NCI-H510A (cell line): Measurements from ENCODE around the gene CNBP.

ENCODE experiments used
- DNase-seq: peaks from one replicate; lab custom pipeline; 2025; lab: John Stamatoyannopoulos, UW

The CNBP gene

GRCh38 chr3:129131465-129132088 lies 52.1 kb downstream of the CNBP start:
- no peak for DNase-seq

GRCh38 chr3:129130291-129130813 lies 53.3 kb downstream of the CNBP start:
- no peak for DNase-seq

- DNase-seq = no peak
These were observed 55.1 kb downstream of the CNBP start for GRCh38 chr3:129128357-129129155.

- DNase-seq = no peak
These were observed 56.9 kb downstream of the CNBP start for GRCh38 chr3:129126726-129127280.

- DNase-seq = no peak
These were observed 60.2 kb downstream of the CNBP start for GRCh38 chr3:129123314-129124060.

- no peak for DNase-seq
These were observed 61.2 kb downstream of the CNBP start for GRCh38 chr3:129122412-129123011.

GRCh38 chr3:129121792-129122411 lies 61.8 kb downstream of the CNBP start, which contains the start of gene RAB43:
TSS of gene RAB43 (minus strand) at chr3:129121804. CDS start at chr3:129121489, 315 bp downstream.
- no peak for DNase-seq

- no peak for DNase-seq
These were observed 62.5 kb downstream of the CNBP start for GRCh38 chr3:129121016-129121791.

- peak; percentile 31 for DNase-seq
These were observed 63.3 kb downstream of the CNBP start for GRCh38 chr3:129120254-129121004.

GRCh38 chr3:129119365-129120100 lies 64.2 kb downstream of the CNBP start:
- DNase-seq = no peak

- DNase-seq = no peak
These were observed 65.0 kb downstream of the CNBP start for GRCh38 chr3:129118745-129119144.
